D721Med (cell line): Measurements from ENCODE around the gene DCDC1.
A peak's percentile ranks its signal among the peaks of the same experiment; 100 is the strongest.
"Not testable (repeated sequence)": the region's sequence is repeated elsewhere in the genome, so short reads cannot be mapped to it uniquely, and the experiment has no call there.

ENCODE experiments used
- DNase-seq: peaks from one replicate; pipeline ENCODE4 v3.0.0; 2011; ENCODE audit warnings: low spot score; ENCODE audit not compliant: insufficient read length
- FAIRE-seq: peaks from 2 replicates; lab custom pipeline; 2011; peaks lifted over from hg19 to GRCh38; lab: Jason Lieb, UNC
- TF ChIP-seq, protein P1 (sequence below): IDR thresholded peaks from 2 replicates; pipeline ENCODE4 v1.5.1; 2012; ENCODE audit warnings: mild to moderate bottlenecking, control low read depth; ENCODE audit not compliant: insufficient read depth; ENCODE audit errors: missing control alignments

DCDC1 gene

DNA sequence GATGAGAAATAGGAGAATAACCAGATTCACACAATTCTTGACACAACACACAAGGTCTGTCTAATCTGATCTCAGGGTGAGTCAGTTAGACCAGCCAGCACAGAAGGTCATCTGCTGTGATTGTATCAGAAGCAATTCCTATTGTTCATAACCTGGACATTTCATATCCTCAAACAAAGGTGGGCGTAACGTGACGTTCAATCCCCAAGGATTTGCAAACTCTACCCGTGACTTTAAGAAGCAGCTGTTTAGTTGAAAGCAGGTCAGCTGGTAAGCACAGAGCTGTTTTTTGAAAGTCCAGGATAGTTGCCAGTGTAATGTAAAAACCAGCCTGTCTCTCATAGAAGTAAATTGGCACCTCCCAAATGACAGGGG is 385.1 kb downstream of the DCDC1 start:
- TF ChIP-seq, protein P1, sequence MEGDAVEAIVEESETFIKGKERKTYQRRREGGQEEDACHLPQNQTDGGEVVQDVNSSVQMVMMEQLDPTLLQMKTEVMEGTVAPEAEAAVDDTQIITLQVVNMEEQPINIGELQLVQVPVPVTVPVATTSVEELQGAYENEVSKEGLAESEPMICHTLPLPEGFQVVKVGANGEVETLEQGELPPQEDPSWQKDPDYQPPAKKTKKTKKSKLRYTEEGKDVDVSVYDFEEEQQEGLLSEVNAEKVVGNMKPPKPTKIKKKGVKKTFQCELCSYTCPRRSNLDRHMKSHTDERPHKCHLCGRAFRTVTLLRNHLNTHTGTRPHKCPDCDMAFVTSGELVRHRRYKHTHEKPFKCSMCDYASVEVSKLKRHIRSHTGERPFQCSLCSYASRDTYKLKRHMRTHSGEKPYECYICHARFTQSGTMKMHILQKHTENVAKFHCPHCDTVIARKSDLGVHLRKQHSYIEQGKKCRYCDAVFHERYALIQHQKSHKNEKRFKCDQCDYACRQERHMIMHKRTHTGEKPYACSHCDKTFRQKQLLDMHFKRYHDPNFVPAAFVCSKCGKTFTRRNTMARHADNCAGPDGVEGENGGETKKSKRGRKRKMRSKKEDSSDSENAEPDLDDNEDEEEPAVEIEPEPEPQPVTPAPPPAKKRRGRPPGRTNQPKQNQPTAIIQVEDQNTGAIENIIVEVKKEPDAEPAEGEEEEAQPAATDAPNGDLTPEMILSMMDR: no peak
- FAIRE-seq (no peak), DNase-seq (no peak)

DNA sequence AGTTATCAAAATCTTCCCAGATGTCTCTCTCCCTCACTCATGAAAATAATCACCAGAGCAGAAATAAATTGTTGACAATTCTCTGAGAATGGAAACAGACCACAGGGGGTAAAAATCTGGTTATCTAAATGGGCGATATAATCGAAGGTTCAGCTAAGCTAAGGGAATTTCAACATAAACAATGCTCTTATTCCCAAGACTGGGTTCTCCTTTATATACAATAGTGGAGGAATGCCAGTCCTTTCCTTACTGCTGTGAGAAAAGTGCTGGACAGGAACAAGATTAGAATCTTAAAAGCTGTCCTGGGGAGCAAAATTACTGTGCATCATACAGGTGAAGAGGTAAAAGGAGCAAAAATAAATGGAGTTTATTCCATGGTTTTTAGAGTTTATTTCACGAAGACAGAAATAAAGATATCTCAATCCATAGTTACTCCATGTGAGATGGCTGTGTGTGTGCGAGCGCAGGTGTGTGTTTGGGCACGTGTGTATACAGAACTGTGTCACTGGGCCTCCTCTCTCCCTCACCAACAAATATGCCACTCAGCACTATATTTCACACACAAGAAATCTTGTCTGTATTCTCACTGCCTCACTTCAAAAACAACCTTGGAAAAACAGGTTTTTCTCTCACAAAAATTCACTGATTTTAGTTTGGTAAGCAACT is 385.6 kb downstream of the DCDC1 start:
- TF ChIP-seq, protein P1: no peak
- FAIRE-seq (no peak), DNase-seq (no peak)

DNA sequence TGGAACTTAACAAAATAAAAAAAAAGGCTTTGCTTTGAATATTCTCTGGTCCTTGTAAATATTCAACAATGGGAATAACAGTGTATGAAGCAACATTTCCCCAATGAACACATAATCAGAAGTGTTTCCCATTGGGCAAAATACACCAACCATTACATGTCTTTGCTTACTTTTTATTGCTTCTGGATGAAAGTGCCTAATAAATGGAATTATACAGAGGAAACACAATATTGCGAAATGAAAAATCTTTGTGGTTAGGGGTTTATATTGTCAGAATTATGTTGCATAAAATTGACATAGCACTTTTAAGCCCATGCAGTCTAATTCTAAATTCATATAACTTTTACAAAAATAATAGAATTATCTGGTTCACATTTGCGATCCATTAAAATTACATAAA is 386.4 kb downstream of the DCDC1 start:
- FAIRE-seq: no peak
- TF ChIP-seq, protein P1: no peak
- DNase-seq: no peak

DNA sequence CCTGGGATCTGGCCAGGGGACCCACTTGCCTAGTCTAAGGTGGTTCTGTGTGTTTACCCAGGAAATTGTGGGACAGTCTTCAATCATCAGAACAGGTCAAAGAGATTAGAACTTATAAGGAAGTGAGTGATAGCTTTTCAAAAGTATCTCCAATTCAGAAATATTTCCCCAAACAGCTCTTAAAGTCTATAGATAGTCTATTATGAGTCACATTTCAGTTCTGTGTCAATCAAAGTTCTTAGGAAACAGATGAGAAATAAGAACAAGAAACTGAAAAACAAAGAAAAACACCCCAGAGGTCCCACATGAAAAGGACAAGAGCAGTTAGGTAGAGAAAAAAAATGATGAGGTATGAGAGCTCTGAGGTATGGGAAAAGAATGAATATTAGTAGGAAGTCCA is 402.0 kb downstream of the DCDC1 start:
- DNase-seq: no peak
- TF ChIP-seq, protein P1: no peak
- FAIRE-seq: no peak

DNA sequence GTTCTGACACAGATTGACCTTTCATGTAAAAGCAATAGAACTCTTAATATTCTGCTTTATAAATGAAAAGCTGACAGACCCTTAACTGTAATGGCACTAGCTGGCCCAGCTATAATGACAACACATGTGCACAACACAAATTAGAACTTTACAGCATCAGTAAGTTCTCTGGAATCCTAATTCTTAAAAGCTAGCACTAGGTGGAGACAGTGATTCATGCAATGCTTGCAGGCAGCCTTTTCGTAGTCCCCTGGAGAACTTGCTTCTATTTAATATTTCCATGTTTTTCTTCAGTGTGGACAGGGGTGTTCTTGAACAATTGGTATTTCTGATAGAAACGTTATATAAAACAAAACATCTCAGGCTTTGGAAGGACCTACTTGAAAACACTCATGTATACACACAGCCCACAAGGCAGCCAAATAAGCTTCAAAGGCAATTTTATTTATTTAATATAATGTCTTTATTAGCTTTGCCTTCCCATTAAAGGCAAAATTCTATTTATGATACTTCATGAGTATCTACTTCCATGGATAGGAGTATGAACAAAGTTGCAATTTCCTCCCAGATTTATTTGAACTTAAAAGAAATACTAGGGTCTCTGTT is 409.0 kb downstream of the DCDC1 start:
- TF ChIP-seq, protein P1: peak; percentile 58
- FAIRE-seq (peak; percentile 70), DNase-seq (no peak)

DNA sequence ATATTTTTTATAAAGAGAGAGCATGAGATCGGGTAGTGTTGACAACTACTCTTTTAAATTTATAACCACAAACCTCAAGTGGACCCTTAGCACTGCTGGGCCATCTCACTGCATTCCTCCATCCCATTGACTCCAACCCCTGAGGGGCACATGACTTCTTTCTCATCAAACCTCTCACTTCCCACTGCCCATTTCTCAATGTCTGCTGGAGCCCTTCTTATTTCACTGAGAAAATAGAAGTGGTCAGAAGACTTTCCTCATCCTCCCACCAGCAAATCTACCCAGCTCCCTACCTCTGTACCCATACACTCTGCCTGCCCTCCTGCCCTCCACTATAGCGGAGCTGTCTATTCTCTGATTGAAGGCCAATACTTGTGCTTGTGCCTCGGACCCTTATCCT is 412.8 kb downstream of the DCDC1 start:
- TF ChIP-seq, protein P1: no peak
- DNase-seq: no peak
- no peak for FAIRE-seq

DNA sequence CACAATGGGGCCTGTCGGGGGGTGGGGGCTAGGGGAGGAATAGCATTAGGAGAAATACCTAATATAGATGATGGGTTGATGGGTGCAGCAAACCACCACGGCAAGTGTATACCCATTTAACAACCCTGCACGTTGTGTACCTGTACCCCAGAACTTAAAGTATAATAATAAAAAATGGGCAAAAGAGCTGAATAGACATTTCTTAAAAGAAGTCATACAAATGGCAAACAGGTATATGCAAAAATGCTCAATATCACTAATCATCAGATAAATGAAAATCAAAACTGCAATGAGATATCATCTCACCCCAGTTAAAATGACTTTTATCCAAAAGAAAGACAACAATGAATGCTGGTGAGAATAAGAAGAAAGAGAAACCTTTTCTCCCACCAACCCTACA is 419.7 kb downstream of the DCDC1 start:
- no peak for DNase-seq
- TF ChIP-seq, protein P1: no peak
- no peak for FAIRE-seq

DNA sequence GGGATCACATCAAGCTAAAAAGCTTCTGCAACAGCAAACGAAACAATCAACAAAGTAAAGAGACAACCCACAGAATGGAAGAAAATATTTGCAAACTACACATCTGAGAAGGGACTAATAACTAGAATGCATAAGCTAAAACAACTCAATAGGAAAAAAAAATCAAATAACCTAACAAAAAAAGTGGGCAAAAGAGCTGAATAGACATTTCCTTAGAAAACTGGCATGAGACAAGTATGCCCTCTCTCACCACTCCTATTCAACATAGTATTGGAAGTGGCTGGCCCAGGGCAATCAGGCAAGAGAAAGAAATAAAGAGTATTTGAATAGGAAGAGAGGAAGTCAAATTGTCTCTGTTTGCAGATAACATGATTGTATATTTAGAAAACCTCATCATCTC is 421.8 kb downstream of the DCDC1 start:
- not testable (repeated sequence) for FAIRE-seq, DNase-seq
